ENCODE measurements around the gene MMP20.

GRCh38 chr11:102664001-102664752 lies 39.0 kb upstream of the MMP20 start:
- TF ChIP-seq PCBP2 (optimal IDR thresholded peaks at IDR 0.05; ENCODE audit: low read depth, low read length, poor library complexity, severe bottlenecking): no peak
- TF ChIP-seq TCF12 (IDR thresholded peaks at IDR 0.05): no peak
- TF ChIP-seq TCF12 (CRISPR knock-in tag; IDR thresholded peaks at IDR 0.05): no peak

All from HepG2 (cell line).